Panc1 (cell line): ENCODE measurements around the gene CNR2. TPM values are rescaled to one million over a fixed set of nuclear protein-coding genes. Genes with fewer than 3 reads are reported as not detected.
"Not testable (repeated sequence)": the region's sequence is repeated elsewhere in the genome, so short reads cannot be mapped to it uniquely, and the experiment has no call there.

Source experiments
- ATAC-seq: fragments of 200-7000 bp; cut with Tn5 transposase; 2 replicates; pipeline ENCODE4 v1.9.1; 2020; ENCODE audit warnings: mild to moderate bottlenecking, moderate library complexity
- BruUV-seq: library from RNA; stranded (reverse); fragments of 400-500 nt; replicated peaks from 2 replicates; lab custom pipeline; 2021; lab: Mats Ljungman, UMichigan
- CTCF ChIA-PET: fragments of 300-600 bp; sonication (Branson Sonifier 250); formaldehyde crosslinking; loops from one replicate; lab custom pipeline; 2022; ENCODE audit warnings: antibody characterized with exemption; lab: Charles Lee
- POLR2A ChIA-PET: fragments of 300-600 bp; sonication (Branson Sonifier 250); formaldehyde crosslinking; loops from one replicate; lab custom pipeline; 2022; ENCODE audit warnings: antibody characterized with exemption; lab: Charles Lee
- DNase-seq: peaks from one replicate; pipeline ENCODE4 v3.0.0-alpha.2; 2010; ENCODE audit warnings: low read depth, low spot score
- H3K27ac ChIP-seq: 2 replicates; pipeline ENCODE4 v1.5.1; 2011; ENCODE audit warnings: mild to moderate bottlenecking, low read length, inconsistent platforms
- H3K27me3 ChIP-seq: fragments of 200-500 bp; sonication (Bioruptor generic); 2 replicates; pipeline ENCODE4 v1.6.0; 2014; ENCODE audit warnings: low read length, inconsistent platforms; ENCODE audit not compliant: control insufficient read depth, insufficient read depth
- H3K36me3 ChIP-seq: fragments of 200-500 bp; sonication (Bioruptor generic); 2 replicates; pipeline ENCODE4 v1.5.1; 2014; ENCODE audit warnings: inconsistent platforms, mild to moderate bottlenecking, low read length, moderate library complexity; ENCODE audit not compliant: control insufficient read depth, insufficient read depth
- H3K4me1 ChIP-seq: 2 replicates; pipeline ENCODE4 v1.5.1; 2011; ENCODE audit warnings: inconsistent platforms, mild to moderate bottlenecking, low read length, moderate library complexity; ENCODE audit not compliant: control insufficient read depth, insufficient read depth
- H3K4me3 ChIP-seq, 2 experiments: 2 replicates each; pipeline ENCODE4 v1.5.1; 2011 to 2012; ENCODE audit warnings: low read depth in 2 of 2, low read length in 2 of 2, mild to moderate bottlenecking in 2 of 2, inconsistent platforms in 1 of 2, moderate library complexity in 1 of 2
- H3K9me3 ChIP-seq: fragments of 200-500 bp; sonication (Bioruptor generic); 2 replicates; pipeline ENCODE4 v1.5.1; 2014; ENCODE audit warnings: low read depth, mild to moderate bottlenecking, inconsistent platforms, low read length, moderate library complexity; ENCODE audit not compliant: control insufficient read depth, insufficient read depth
- CTCF ChIP-seq: fragments of 450-650 bp; IDR thresholded peaks from 2 replicates; pipeline ENCODE4 v1.5.1; 2017; ENCODE audit warnings: mild to moderate bottlenecking
- POLR2AphosphoS5 ChIP-seq: IDR thresholded peaks from 2 replicates; pipeline ENCODE4 v1.6.1; 2012; ENCODE audit warnings: mild to moderate bottlenecking, low read depth, low read length, moderate library complexity
- SIN3A ChIP-seq: IDR thresholded peaks from 2 replicates; pipeline ENCODE4 v1.6.1; 2012; ENCODE audit warnings: low read depth, mild to moderate bottlenecking, low read length, moderate library complexity, borderline replicate concordance; ENCODE audit not compliant: insufficient read depth
- TCF7L2 ChIP-seq: IDR thresholded peaks from 2 replicates; pipeline ENCODE4 v1.6.1; 2011; ENCODE audit warnings: mild to moderate bottlenecking, low read depth, low read length, inconsistent platforms
- in situ Hi-C: cut with HindIII; loops from 2 replicates; pipeline ENCODE4 v1.10.0; 2016; ENCODE audit warnings: low sequenced_read_pairs, low pct_unique_long_range_greater_than_20kb
- intact Hi-C: fragments of 100-400 bp; cut with micrococcal nuclease; formaldehyde crosslinking; loops from one replicate; pipeline ENCODE4 v1.10.0; 2022; ENCODE audit not compliant: unreplicated experiment
- total RNA-seq: library from RNA; stranded (reverse); gene quantifications from one replicate; pipeline ENCODE4 v1.2.1, GENCODE V29; 2021; ENCODE audit not compliant: unreplicated experiment
- TF ChIP-seq, protein P1 (sequence below), 2 experiments: IDR thresholded peaks; 2 replicates each; pipeline ENCODE4 v1.6.1; 2011 to 2012; ENCODE audit warnings: low read depth in 2 of 2, control low read depth in 1 of 2, low read length in 1 of 2, mild to moderate bottlenecking in 1 of 2, moderate library complexity in 1 of 2; ENCODE audit not compliant: insufficient read depth in 1 of 2

Gene CNR2
- total RNA-seq, 1 experiment from 2014 or later: not detected

DNA sequence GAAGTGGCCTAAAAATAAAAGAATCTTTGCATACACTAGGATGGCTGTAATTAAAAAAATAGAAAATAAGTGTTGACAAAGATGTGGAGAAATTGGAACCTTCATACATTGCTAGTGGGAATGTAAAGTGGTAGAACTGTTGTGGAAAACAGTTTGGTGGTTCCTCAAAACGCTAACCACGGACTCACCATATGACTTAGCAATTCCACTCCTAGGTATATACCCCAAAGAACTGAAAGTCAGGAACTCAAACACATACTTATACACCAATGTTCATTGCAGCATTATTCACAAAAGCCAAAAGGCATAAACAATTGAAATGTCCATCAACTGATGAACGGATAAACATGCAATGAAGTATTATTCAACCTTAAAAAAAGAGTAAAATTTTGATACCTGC lies 77.1 kb downstream of the CNR2 start:
- TF ChIP-seq CTCF (no peak), TCF7L2 (no peak), SIN3A (no peak), POLR2AphosphoS5 (no peak)
- TF ChIP-seq, protein P1, sequence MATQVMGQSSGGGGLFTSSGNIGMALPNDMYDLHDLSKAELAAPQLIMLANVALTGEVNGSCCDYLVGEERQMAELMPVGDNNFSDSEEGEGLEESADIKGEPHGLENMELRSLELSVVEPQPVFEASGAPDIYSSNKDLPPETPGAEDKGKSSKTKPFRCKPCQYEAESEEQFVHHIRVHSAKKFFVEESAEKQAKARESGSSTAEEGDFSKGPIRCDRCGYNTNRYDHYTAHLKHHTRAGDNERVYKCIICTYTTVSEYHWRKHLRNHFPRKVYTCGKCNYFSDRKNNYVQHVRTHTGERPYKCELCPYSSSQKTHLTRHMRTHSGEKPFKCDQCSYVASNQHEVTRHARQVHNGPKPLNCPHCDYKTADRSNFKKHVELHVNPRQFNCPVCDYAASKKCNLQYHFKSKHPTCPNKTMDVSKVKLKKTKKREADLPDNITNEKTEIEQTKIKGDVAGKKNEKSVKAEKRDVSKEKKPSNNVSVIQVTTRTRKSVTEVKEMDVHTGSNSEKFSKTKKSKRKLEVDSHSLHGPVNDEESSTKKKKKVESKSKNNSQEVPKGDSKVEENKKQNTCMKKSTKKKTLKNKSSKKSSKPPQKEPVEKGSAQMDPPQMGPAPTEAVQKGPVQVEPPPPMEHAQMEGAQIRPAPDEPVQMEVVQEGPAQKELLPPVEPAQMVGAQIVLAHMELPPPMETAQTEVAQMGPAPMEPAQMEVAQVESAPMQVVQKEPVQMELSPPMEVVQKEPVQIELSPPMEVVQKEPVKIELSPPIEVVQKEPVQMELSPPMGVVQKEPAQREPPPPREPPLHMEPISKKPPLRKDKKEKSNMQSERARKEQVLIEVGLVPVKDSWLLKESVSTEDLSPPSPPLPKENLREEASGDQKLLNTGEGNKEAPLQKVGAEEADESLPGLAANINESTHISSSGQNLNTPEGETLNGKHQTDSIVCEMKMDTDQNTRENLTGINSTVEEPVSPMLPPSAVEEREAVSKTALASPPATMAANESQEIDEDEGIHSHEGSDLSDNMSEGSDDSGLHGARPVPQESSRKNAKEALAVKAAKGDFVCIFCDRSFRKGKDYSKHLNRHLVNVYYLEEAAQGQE (IDR thresholded peaks at IDR 0.05; ENCODE audit: insufficient read depth in 1 of 2, low read depth in 2 of 2, low read length in 1 of 2): no peak
- DNase-seq (no peak), ATAC-seq (no peak)
- CTCF ChIA-PET: no interaction called here
- intact Hi-C loops: no loop called here
- H3K4me3 ChIP-seq: no peak overlapping the region
- POLR2A ChIA-PET: no interaction called here
- in situ Hi-C loops: no loop called here
- H3K36me3 ChIP-seq: no peaks in the 10 kb centered on the region
- BruUV-seq: no TSS peak
- no peaks in the 10 kb centered on the region for H3K9me3 ChIP-seq
- no peaks in the 10 kb centered on the region for H3K27me3 ChIP-seq
- no peak overlapping the region for H3K27ac ChIP-seq
- H3K4me1 ChIP-seq: 0 out of 2 replicates have a peak, but pooled peaks cover 3% of the 10 kb centered on the region

GRCh38 chr1:23834156-23834555 lies 79.0 kb downstream of the CNR2 start:
- intact Hi-C loops, H3K27ac ChIP-seq, H3K36me3 ChIP-seq, DNase-seq, in situ Hi-C loops, H3K4me3 ChIP-seq, BruUV-seq, H3K4me1 ChIP-seq, H3K27me3 ChIP-seq, H3K9me3 ChIP-seq, ATAC-seq: not testable (repeated sequence)
- ChIA-PET POLR2A (interaction anchor here (0.6 kb wide), 1 partner anchor 218 kb away, joined by 3 read pairs; no protein-coding TSS in a partner anchor), CTCF (interaction anchor here (0.6 kb wide), 1 partner anchor 277 kb away, joined by 3 read pairs; no protein-coding TSS in a partner anchor)

DNA sequence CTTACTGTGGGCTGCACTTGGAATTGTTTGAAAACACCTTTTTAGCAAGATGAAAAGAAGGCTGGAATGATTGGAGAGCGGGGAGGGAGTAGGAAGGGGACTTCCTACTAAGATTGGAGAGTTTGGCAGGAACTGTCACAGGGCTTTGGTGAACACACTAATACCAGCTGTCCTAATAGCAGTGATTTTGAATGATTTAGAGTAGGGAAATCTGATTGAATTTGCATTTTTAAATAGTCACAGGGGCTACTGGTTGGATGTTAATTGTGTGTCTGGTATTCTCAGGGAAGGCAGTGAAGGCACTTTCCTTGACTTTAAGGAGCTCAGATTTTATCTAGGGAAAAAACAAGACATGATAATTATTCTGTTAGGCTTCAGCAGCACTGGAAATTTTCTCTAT lies 85.4 kb downstream of the CNR2 start:
- Histone ChIP-seq H3K27ac (no peak overlapping the region), H3K9me3 (no peaks in the 10 kb centered on the region), H3K27me3 (no peaks in the 10 kb centered on the region), H3K4me3 (no peak overlapping the region), H3K36me3 (no peaks in the 10 kb centered on the region; the same call in 1 of the 2 replicates), H3K4me1 (0 out of 2 replicates have a peak, but pooled peaks cover 5% of the 10 kb centered on the region)
- ATAC-seq (no peak), DNase-seq (no peak)
- intact Hi-C loops (no loop called here), in situ Hi-C loops (no loop called here)
- no TSS peak for BruUV-seq
- TF ChIP-seq CTCF (no peak), TCF7L2 (no peak), SIN3A (no peak), POLR2AphosphoS5 (no peak)
- TF ChIP-seq, protein P1 (IDR thresholded peaks at IDR 0.05; ENCODE audit: insufficient read depth in 1 of 2, low read depth in 2 of 2, low read length in 1 of 2): no peak
- ChIA-PET CTCF (no interaction called here), POLR2A (no interaction called here)

- CTCF ChIA-PET, POLR2A ChIA-PET: not testable (repeated sequence)
Observed at GRCh38 chr1:23826590-23826989, 86.6 kb downstream of the CNR2 start.

More at GRCh38 chr1:23826590-23826989, 86.6 kb downstream of the CNR2 start:
- in situ Hi-C loops, H3K27ac ChIP-seq, H3K36me3 ChIP-seq, H3K4me1 ChIP-seq, H3K4me3 ChIP-seq, intact Hi-C loops, H3K9me3 ChIP-seq, H3K27me3 ChIP-seq, BruUV-seq, ATAC-seq, DNase-seq: not testable (repeated sequence)
